ENCODE results near the gene IQSEC1.

Gene IQSEC1

DNA sequence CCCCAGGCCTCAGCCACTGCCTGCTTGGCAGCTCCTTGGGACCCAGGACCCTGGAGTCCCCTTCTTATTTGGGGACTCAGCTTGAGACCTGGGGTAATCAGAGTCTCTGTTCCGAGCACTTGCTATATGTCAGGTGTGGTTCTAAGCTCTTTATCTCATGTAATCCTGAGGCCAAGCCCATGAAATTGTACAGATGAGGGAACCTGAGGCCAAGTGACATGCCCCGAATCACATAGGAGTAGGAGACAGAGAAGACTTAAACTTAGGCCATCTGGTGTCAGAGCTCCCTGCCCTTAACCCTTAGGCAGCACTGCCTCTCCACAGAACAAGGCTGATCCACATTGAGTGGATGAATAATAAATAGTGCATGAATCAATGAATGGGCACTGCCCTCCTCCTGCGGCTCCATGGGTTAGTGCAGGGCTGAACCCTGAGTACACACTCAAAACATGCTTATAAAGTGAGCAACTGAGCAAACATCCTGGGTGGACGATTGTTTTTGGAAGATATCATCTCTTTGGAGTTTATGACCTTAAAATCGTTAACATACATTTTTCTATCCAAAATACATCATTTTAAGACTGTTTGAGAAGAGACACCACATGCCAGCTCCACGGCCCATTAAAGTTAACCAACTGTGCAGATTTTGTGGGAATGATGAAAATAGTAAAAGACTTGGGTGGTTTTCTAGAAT lies 33.2 kb upstream of the IQSEC1 start:
- DNase-seq, result no peak

DNA sequence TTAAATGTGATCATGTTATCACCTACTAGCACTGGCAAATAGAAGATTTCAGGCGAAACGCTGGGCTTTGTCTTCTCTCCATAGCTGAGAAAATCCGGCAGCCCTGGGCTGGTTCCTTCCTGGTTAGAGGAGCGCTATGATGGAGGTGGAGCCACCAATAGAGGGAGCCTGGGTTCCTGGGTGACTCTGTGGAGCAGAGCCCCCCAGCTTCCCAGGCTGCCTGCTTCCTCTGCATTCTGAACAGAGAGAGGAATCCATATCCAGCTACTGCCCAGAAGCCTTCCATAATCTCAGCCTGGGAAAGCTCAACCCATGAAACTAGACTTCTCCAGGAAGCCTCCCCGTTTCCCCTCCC lies 32.6 kb upstream of the IQSEC1 start:
- DNase-seq, result no peak

DNA sequence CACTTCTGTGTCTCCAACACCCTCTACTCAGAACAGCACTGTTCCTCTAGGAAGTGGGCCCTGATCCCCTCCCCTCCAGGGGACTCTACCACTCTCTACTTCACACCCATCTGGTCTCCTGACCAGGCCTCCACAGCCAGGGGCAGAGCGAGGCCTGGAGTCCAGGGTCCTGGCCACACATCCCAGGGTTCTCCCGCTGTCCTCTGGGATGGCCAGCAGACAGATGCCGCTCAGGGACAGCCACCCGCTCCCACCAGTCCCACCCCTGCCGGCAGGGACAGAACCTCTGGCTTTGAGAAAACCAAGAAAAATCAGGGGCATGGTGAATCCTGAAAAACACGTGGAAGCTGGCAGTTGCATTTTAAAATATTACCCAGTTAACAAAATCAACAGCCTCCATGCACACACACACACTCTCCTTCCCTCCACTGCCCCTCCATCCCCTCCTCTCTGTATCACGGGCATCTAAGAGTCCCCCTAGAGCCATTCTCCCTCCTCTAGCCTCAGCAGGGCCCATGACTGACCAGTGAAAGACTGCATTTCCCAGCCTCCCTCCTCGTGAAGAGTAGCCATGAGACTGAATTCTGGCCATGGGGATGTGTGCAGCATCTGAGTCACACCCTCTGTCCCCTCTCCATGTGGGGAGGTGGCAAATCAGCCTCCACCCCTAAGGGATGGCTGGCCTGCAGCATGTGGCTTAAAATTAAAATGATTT lies 32.1 kb upstream of the IQSEC1 start:
- DNase-seq, result no peak

DNA sequence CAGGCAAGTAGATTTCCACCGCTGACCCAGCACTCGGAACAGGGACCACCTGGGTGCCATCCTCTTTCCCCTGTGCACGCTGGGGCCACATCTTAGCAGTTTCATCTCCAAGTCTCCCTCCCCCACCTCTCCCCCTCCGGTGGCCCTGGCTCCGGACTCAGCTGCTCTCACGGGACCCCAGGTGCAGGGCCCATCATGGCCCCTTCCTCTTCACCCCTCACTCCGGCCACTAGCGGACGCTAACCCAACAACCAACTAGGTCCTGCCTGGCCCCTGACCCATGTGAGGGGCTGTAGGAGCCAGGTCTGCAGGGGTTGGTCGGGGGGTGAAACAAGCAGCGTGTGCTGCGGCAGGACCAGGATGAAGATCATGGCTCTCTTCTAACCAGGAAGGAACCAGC lies 31.3 kb upstream of the IQSEC1 start:
- no peak for DNase-seq

DNA sequence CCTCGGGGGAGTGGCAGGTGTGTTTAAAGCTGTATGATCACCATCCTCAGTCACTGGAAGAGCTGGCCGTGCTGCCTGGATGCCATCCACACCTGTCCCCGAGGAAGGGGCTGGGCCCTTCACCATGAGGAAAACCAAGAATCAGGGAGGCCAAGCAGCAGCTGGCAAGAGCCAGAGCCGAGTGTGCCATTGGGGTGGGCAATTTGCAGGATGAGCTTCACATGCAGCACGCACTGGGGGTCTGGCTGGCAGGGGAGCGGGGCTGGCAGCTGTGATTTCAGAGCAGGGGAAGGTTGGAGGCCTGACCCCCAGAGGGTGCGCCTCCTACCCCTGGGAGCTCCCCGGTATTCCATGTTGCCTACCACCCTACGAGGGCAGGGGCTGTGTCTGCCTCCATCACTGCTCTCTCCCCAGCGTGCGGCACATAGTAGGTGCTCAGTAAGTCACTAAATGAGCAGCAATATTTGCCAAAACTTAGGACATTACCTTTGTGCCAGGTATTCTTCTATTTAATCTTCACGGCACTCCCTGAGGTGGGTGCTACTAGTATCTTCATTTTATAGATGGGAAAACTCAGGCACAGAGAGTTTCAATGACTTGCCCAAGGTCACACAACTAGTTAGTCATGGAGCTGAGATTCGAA lies 30.3 kb upstream of the IQSEC1 start:
- no peak for DNase-seq

DNA sequence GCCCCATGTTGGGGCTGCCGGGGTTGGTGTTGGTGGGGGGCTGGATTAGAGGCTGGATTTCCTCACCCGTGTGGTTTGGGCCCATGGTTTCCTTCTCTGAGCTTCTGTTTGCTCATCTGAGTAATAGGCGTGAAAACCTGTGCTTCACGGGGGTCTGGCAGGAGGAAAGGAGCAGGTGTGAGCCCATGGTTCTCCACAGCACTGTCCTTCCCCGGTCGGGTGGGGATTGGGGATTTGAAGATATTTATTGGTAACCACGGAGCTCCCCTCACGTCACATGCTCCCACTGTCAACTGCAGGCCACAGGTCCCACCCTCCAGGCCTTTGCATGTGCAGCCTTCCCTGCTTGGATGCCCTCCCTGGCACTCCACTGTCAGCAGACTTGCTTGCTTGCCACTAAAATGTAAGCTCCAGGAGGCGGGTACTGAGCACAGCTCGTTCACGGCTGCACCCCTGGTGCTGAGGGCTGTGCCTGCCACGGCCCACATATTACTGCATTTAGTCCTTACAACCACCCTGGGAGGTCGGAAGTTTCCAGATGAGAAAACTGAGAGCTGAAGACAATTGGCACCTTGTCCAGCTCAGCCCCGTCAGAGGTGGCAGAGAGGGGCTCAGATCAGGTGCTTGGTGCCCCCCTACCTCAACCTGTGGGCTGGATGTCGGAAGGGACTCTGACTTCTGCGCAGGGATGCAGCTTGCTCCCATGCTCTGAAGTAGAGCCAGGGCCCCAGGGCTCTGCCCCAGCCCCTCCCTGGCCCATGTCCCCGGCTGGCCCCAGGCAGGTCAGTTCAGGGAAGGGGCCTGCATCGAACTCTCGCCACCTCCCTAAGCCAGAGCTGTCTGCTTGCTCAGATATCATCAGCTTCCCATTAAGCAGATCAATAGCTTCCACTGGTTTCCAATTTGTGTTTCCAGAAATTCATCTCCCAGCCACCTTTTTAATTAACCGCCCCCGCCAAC lies 29.4 kb upstream of the IQSEC1 start:
- no peak for DNase-seq

DNA sequence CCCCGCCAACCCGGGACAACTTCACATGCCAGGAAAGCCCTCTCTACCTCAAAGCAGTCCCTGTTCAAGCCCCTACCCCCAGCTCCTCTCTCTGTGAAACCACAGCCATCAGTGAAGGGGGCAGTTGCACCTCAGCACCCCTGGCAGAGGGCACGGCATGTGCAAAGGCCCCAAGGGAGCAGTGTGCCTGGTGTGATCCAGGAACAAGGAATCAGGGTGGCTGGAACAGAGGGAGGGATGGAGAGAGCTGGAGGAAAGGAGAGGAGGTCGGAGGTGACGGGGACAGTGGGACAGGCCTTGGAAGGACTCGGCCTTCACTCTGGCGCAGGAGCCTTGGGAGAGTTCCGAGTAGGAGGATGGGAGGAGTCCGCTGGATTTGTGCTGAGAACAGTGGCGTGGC lies 26.5 kb upstream of the IQSEC1 start:
- DNase-seq, result no peak

DNA sequence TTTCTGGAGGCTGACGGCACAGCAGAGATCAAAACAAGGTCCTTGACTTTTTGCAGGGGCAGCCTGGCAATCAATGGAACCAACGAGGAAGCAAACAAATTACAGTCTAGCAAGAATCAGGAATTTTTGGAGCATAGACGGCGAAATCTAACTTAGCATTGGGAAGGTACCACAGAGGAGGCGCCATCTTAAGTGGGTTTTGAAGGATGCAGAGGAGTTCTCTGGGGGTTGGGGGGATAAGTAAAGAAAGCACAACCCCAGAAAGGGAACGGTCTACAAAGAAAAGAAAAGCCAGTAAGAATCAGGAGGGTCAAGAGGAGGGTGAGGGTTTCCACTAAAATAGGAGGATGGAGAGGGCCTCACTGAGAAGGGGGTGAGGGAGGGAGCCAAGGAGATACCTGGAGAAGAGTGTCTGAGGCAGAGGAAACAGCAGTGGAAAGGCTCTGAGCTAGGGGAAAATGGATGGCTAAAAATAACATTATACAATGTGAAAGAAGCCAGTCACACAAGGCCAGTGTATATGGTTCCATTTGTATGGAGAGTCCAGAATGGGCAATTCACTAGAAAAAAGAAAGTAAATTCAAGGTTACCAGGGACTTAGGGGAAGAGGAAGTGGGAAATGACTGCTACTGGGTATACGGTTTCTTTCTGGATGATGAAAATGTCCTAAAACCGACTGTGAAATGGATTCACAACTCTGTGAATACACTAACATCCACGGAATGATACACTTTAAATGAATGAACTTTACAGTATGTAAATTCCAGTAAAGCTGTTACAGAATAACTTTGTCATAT lies 25.2 kb upstream of the IQSEC1 start:
- no peak for DNase-seq

DNA sequence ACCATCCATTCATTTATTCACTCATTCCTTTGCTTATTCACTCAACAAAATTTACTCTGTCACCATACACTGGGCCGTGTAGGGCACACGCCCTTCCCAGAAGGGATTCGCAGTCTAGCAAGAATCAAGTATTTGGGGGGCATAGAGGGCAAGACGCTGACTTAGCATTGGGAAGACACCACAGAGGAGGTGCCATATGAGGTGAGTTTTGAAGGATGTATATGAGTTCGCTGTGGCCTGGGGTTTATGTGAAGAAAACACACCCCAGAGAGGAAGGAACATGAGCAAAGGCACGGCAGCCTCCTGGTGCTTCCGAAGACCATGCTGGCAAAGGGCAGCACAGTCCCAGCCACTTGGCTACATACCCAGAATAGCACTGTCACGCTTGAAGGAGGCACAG lies 23.1 kb upstream of the IQSEC1 start:
- DNase-seq, result no peak

DNA sequence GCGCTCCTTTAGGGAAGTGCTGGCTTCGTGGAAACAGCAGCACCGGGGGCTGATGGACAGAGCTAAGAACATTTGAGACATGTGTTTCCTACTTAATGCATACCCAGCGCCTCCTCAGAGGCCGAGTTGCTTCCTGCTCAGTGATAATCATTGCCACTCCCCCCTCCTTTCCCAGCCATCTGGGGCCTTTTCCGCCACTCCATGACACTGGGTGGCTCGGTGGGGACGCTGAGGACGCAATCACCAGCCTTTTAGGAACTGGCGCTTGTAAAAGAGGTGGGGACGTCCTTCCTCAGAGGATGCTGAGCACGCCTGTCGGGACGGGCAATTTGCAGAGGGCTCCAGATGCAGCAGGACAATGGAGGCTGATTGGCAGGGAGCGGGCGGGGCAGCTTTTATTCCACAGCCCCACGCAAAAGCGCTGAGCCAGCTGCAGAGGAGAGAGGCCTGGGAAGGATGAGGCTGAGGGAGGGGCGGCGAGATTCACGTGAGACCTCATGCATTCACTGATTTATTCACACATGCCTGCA lies 22.2 kb upstream of the IQSEC1 start:
- DNase-seq, result no peak

DNA sequence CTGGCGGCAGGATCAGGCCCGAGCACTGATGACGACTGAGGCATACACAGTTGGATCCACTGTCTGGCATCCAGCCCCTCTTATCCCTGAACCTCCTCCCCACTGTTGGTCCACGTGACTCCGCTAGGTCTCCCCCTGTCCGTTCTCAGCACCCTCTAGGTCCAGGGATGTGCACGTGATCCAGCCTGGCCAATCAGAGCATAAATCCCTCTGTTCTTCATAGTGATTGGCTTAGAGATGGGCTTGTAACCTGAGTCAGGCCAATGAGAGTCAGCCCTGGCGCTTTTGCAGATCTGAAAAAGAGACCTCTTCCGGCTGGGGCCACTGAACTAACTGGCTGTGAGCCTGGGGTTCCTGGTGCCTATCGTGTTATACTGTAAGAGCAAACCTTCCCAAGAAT lies 20.5 kb upstream of the IQSEC1 start:
- no peak for DNase-seq

DNA sequence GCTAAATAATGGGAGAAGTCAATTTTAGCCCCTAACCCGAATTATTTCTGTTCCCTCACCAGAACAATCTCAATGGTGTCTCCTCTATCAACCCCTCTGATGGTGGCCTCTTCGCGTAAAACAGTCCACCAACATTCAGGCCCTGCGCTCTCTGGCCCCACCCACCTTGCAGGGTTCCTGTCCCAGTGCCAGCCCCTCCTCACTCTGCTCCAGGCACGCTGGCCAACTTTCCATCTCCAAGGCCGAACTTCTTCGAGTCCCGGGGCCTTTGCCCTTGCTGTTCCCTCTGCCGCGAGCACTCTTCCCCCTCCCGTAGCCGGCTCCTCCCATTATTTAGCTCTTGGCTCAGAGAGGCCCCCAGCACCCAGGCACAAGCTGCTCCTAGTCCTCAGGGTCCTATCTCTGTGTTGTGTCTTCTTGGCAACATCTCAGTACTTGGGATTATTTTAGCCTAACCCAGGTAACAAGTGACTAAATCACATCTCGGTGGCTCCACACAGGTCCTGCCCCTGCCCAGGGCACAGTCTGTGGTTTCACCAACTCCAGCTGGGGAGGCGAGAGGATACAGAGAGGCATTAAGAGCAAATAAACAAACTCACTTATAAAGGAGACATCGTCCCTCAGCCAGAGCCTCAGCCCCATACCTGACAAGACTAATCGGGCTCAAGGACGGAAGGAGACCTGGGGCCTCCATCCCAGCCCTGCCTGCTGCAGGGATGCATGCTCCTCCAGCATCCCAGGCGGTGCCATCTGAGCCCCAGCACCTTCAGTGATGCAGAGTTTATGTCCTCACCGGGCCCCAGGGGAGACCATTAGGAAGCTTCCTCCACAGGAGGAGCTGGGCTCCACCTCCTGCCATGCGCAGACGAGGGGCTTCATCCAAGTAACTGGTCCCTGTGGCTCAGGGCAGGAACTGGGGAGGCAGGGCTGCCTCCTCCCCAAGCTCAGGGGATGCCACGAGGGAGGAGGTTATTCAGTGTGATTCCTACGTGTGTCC lies 19.7 kb upstream of the IQSEC1 start:
- no peak for DNase-seq

DNA sequence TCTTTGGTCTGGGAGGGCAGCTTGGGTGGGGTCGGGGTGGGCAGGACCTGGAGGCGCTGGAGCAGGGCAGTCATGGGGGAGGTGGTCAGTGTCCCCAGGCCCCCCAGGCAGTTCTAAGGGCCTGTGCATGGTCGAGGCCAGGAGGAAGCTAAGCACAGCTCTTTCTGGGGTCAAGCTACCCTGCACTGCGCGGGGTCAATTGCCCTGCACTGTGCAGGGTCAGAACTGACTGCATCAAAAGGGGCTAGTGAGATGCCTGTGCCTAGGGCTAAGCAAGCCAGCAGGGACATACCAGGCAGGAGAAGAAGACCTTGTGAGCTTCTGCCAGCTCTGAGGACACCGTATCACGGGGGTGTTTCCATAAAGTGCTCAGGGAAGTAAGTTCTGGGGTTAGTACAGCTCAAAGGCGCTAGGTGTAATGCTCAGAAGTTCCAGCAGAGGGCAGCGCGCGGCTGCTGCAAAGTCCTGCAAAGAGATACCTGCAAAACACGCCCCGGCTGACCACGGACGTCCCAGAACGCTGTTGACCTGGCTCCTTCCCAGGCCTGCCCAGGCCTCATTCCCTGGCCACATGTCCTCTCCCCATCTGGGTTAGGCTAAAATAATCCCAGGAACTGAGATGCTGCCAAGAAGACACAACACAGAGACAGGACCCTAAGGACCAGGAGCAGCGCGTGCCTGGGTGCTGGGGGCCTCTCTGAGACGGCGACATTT lies 18.8 kb upstream of the IQSEC1 start:
- DNase-seq, result peak; percentile 48

DNA sequence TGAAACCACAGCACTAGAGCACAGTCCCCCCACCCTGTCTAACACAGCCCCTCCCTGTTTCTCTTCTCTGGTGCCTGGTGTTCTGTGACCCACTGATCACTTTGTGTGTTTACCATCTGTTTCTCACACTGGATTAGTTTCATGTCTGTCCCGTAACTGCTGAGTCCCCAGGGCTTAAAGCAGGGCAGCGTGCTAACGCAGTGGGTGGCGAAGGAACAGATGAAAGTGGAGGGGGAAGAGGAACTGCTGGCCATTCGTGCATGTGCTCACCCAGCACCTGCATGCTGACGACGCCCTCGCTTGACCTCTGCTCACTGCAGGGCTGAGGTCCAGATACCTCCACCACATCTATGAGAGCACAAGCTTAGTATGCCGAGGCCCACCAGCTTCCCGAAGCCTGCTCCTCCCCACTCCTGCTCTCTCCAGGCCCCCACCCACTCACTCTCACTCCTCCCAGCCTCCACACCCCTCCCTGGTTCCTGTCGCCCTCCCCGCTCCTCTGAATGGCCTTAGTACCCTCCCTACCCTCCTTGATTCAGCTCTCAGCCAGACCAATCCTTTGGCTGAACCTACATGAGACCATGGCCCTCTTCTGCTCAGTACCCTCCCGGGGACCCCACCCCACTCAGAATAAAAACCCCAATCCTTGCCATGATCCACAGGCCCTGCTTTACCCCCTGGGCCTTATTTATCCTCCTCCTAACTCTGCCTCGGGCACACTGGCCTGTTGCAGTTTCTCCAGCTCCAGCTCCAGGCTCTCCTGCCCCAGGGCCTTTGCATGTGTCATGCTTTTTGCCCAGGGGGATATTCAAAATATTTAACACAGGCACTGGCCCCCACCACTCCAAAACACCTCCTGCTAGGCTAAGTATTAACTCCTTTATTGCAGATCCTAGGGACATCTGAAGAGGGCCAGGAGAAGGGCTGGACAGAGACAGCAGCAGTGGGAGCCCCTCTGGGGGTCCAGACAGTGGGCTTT lies 15.1 kb upstream of the IQSEC1 start:
- no peak for DNase-seq

DNA sequence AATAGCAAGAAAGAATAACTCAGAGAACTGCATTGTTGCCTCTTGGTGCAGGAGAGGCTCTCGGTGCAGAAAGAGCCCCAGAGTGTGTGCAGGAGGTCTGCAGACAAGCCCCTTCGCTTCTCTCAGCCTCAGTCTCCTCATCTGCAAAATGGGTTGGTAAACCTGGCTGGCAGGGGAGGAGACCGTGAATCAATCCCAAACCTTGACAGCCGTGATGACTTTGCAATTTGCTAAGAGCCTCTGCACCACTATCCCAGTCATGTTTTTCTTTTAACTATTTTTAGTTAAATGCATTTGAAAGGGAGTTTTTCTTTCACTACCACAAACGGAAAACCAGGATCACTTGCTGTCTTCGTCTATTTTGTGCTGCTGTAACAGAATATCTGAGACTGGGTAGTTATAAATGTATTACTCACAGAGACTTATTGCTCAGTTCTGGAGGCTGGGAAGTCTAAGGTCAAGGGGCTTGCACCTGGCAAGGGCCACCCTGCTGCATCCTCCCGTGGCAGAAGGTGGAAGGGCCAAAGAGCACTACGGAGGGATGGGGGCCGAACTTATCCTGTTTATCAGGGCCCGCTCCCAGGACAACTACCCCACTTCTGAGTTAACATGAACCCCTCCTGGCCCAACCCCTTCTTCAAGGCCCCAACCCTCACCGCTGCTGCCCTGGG lies 14.2 kb upstream of the IQSEC1 start:
- DNase-seq, result no peak

DNA sequence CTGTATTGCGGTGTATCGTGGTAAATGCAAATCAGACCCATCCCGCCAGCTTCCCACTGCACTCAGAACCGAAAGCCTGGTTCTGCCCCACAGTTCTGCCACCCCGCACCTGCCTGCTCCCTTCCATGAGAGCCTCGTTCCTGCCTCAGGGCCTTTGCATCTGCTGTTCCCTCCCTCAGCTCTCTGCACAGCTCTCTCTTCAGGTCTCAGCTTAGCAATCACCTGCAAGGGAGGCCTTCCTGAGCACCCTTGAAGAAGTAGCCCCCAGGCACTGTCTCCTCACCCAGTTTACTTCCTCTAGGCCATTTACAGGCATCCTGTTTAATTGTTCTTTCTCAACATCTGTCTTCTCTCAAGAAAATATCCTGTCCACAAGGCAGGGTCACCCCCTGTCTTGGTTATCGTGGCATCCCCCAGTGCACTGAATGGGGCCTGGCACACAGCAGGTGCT lies 13.3 kb upstream of the IQSEC1 start:
- no peak for DNase-seq

DNA sequence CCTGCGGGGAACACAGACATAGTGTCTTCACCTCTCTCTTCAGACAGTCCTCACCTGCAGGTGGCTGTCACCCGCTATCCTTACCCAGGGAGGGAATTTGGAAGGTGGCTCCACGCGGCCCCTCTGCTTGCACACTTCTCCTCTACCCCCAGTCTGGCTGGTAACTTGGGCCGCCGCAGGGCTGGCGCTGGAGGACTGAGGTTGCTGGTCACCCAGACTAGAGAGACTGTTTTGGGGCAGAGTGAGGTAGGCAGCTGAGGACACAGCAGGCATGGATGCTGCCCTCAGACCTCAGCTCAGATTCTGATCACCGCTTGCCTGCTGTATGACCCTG lies 12.6 kb upstream of the IQSEC1 start:
- no peak for DNase-seq

Measured in fibroblast of upper back skin (primary cell).